Testis (tissue), 2 donors: ENCODE results near the gene UBE2U.

ENCODE experiments used
- POLR2A ChIP-seq: fragments of 450-650 bp; IDR thresholded peaks from one replicate; pipeline ENCODE4 v1.6.1; 2017; ENCODE audit warnings: antibody characterized with exemption, mild to moderate bottlenecking, moderate library complexity
- TF ChIP-seq, protein P1 (sequence below), 3 experiments: fragments of 450-650 bp in 2 of 3; fragments of 200-600 bp in 1 of 3; sonication (generic) in 1 of 3; IDR thresholded peaks; one replicate each; pipeline ENCODE4 v1.5.1; 2016 to 2019; ENCODE audit warnings: antibody characterized with exemption in 3 of 3, mild to moderate bottlenecking in 2 of 3, moderate library complexity in 1 of 3

DNA sequence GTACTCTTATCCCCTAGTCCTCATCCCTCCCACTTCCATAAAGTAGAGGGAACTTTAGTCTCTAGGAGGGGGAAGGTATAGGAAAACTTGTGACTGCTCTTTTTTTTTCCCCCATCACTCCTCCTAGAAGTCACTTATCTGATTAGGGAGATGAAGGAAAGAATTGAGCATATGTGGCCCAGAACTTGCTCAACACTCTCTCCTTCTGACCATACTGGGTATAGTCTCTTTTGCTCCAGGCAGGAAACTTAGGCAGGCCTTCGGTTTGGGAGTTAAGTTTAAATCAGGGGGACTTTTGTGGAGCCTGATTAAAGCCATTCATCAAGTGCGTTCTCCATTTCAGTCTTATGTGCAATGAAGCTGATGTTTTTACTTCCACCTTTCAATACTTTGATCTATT lies 5.8 kb downstream of the UBE2U start:
- TF ChIP-seq, protein P1, sequence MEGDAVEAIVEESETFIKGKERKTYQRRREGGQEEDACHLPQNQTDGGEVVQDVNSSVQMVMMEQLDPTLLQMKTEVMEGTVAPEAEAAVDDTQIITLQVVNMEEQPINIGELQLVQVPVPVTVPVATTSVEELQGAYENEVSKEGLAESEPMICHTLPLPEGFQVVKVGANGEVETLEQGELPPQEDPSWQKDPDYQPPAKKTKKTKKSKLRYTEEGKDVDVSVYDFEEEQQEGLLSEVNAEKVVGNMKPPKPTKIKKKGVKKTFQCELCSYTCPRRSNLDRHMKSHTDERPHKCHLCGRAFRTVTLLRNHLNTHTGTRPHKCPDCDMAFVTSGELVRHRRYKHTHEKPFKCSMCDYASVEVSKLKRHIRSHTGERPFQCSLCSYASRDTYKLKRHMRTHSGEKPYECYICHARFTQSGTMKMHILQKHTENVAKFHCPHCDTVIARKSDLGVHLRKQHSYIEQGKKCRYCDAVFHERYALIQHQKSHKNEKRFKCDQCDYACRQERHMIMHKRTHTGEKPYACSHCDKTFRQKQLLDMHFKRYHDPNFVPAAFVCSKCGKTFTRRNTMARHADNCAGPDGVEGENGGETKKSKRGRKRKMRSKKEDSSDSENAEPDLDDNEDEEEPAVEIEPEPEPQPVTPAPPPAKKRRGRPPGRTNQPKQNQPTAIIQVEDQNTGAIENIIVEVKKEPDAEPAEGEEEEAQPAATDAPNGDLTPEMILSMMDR (IDR thresholded peaks at IDR 0.05) = no peak
- no peak for TF ChIP-seq POLR2A
